NCI-H2171 treated with DMSO at 0.1 percent for 48 hours (cell line): ENCODE results near the gene CCDC92.
A peak's percentile ranks its signal among the peaks of the same experiment; 100 is the strongest.
"Not testable (repeated sequence)": the region's sequence is repeated elsewhere in the genome, so short reads cannot be mapped to it uniquely, and the experiment has no call there.

ENCODE experiments used
- DNase-seq: peaks from one replicate; lab custom pipeline; 2025; lab: John Stamatoyannopoulos, UW

Gene CCDC92

DNA sequence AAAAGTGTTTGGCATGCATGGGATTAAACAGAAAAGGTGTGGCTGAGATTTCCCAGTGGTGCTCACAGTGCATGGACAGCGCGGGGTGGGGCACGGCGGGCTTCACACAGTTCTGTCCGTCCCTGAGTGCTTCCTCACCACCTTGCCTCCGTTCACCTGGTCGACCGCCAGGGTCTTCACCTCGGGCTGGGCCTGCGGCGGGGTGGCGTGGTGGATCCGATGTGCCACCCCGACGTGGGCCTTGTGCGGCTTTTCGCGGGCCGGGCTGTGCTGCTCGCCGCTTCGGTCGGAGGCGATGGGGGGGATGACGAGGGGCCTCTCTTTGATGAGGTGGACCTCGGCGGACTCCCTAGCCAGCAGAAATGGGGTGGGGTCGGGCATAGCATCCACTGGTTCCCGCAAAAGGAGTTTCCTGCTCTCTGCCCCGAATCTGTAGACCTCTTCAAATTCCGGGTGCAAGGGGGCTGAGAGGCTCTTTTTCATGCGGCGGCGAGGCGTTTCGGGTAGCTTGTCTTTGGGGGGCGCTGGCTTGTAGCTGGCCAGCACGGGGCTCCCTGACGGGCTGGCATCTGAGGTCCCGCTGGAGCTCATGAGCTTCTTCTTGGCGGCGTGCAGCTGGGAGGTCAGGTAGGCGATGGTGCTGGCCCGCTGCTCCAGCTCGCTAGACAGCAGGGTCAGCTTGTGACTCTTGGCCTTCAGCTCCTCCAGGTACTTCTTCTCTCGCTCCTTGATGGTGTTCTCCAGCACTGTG lies 35.5 kb downstream of the CCDC92 start:
- no peak for DNase-seq

DNA sequence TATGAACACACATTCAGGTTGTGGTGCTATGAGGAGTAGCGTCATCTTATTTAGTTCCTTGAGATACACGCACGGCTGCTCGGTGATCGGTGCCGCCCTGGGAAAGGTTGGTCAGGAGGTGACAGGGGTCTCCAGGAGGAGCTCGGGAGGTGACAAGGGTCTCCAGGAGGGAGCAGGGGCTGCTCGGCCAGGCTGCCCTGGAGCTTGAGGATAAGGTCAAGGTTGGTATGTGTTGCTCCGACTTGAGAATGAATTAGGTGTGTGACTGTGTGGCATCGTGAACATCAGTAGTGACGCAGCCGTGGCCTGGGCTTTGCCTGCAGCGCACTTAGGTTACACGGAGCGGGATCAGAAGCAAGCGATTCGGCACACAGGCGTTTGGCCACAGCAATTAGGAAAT lies 36.2 kb downstream of the CCDC92 start:
- no peak for DNase-seq

DNA sequence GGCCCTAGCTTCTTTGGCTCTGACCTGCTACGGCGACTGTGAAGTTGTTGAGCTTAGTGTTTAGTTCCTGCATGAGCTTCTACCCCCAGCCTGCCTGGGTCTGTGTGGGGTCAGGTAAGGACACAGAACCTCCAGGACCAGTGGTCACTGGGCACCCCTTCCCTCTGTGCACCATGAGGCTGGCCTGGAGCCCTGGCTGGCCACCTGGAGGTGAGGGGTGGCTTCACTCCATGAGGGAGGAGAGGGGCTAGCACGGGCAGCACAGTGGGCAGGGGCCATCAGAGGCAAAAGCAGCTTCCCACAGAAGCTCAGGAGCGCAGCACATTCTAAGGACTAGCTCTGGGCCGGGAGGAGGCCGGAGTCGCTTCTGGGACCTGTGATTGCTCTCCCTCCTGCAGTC lies 36.7 kb downstream of the CCDC92 start:
- DNase-seq: no peak

DNA sequence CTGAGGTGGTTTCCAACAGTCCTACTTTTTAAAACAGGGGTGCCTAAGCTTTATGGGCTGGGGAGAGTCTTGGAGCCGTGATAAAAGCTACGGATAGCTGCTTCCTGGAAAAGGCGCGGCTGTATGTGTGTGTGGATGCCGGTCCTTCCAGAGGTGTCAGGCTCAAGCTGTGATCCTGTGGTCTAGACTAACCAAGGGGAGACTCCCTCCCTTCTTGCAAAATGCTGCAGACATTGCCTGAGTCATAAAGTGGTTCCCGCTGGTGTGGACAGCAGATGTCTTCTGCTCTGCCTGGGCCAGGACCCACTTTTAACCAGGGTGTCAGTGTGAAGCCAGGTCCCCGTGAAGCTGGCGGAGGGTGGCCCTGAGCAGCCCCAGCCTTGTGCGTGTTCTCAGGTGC lies 37.8 kb downstream of the CCDC92 start:
- DNase-seq: no peak

DNA sequence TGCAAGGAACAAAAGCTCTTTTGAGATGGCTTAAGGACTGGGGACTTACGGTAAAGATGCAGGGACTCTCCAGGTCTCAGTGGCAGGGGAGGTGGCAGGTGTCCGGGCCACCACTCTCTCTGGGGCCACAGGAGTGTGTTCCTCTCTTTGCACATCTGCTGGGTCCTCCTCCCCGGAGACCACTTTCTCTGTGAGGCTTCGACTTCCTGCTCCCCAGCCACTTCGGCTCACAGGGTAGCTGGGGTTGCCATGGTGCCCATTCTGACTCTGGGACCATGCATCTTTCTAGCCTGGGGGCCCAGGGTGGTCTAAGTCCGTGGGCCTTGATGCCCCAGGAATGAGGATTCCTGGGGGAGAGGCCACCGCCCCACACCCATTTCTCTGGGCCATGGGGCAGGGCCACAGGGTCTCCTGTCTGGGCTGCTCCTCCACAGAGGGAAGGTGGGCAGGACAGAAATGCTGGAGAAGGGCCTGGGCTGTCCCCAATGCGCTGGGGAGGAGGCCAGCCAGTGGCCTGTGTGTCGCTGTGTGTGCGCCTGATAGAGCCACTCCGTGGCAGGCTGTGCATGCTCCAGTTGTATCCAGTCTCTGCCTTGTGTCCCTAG lies 38.5 kb downstream of the CCDC92 start:
- no peak for DNase-seq

DNA sequence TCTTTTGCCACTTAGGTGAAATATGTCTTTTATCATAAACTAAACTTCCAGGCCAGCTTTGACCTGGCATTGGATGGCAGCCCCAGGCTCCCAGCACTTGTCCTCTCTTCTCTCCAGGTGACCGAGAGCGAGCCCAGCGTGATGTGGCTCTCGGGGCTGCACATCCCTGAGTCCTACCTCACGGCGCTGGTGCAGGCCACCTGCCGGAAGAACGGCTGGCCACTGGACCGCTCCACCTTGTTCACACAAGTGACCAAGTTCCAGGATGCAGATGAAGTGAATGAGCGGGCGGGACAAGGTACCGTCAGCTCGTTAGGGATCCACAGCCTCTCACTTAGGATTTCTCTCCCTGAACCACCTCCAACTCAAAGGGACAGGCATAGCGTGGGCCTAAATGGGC lies 39.4 kb downstream of the CCDC92 start:
- no peak for DNase-seq

DNA sequence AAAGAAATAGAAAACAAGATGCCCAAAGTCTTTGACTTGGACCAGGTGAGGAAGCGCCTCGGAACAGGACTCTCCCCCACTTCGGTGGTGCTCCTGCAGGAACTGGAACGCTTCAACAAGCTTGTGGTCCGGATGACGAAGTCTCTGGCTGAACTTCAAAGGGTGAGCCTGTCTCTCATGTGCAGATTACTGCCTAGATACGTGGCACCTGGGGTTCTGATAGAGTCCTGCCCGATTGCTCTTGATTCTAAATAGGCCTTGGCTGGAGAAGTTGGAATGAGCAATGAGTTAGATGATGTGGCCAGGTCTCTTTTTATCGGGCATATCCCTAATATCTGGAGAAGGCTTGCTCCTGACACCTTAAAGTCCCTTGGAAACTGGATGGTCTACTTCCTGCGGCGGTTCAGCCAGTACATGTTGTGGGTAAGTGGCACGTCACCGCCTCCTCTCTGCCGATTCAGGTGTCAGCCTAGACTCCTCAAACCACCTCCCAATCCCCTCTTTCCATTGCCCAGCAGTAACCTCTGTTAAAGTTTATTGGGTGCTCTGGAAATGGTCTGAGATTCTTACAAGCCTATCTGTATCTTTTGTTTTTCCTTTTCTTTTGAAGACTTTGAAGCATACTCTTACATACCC lies 40.8 kb downstream of the CCDC92 start:
- no peak for DNase-seq

DNA sequence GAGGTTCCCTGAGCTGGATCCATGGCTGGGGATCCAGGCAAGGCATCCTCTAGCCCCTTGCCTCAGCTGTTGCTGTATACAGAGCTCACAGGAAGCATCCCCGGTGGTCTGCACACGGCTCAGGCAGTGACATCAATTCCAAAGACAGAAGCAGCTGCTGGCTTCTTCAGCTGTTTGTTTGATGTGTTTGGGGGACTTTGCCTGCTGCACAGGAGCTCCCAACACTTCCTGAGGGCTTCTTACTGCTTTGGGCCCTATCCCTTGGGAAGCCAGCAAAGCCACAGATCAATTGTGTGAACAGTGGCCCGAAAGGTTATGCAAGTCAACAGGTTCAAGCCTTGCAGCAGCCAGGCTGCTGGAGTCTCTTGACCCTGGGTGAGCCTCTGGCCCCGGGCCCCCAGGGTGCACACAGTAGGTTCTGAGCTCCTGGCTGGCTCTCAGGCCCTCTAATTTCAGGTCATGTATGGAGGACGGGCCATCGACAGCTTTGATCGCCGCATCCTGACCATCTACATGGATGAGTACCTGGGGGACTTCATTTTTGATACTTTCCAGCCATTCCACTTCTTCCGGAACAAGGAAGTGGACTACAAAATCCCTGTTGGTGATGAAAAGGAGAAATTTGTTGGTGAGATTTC lies 42.6 kb downstream of the CCDC92 start:
- DNase-seq: no peak

DNA sequence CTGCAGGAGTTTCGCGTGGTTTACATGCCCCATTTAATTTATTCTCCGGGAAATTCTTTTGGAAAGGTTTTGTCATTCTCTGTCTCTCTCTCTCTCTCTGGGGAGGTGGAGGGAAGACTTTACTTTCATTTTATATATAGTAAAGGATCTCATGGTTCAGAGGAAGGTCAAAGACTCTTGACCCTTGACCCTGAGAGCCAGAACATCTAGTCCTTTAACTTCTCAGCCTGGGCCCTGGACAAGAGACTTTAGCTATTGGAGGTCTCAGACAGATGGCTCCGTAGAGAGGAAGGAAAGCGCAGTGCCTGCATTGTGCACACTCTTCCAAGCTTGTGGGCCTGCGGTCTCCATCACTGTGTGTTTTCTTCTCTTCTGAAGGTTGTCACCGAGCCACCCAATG lies 43.7 kb downstream of the CCDC92 start:
- no peak for DNase-seq

DNA sequence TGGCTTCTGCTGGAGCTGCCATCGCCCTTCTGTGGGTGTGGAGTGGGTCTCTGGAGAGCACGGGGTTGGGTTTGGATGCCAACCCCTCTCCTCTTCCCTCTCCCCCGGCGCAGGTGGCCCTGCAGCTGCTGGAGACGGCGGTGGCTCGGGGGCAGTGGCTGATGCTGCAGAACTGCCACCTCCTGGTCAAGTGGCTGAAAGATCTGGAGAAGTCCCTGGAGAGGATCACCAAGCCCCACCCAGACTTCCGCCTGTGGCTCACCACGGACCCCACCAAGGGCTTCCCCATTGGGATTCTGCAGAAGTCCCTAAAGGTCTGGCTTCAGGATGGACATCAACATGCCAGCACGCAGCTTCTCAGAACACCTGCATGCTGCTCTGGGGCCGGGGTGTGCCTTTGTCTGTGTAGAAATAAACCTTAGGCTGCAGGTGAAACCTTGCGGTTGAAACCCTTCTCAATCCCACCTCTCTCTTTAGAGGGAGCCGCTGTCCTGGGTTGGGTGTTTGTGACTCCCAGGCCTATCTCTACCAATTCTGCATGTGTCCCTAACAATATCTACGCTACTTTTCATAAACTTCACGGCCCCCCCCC lies 44.3 kb downstream of the CCDC92 start:
- no peak for DNase-seq

DNA sequence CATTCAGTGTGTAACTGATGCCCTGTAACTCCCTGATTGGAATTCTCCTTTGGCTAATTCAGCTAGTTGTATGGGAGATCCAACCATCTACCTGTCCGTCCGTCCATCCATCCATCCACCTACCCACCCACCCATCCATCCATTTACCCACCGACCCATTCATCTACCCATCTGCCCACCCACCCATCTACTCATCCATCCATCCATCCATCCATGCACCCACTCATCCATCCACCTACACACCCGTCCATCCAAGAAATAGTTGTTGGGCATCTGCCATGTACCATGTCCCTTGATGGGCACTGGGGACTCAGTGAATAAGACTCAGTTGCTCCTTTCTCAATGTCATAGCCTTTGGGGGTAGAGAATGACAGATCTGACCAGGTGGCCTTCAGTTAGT lies 48.1 kb downstream of the CCDC92 start:
- no peak for DNase-seq

DNA sequence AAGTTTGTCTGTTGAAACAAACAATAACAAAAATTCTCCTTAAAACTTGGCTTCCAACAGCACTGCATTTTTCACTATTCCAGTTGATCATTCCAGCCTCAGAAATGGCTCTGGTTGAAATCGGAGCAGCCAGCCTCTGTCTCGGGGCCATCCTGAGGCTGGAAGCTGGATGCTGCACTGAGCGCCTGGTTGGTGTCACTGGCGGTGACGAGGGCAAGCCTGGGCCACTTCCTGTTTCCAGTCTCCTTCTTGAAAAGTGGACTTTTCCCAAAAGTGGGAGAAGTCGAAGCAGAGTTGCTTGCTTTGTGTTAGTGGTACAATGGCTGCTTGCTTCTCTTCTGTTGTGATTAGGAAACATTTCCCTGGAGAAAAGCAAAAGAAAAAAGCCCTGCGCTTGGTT lies 48.7 kb downstream of the CCDC92 start:
- no peak for DNase-seq

DNA sequence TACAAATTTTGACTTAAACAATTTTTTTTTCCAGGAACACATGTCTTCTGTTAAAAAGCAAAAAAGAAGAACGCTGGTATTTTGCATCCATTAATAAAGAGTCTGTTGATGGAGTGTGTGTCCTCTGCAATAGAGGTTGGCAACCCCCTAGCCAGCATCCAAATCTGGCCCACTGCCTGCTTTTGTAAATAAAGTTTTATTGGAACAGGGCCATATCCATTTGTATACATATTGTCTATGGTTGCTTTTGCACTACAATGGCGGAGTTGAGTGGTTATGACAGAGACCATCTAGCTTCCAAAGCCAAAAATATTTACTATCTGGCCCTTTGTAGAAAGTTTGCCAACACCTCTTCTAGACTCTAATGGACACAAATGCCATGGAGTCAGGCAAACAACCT lies 49.6 kb downstream of the CCDC92 start:
- no peak for DNase-seq

DNA sequence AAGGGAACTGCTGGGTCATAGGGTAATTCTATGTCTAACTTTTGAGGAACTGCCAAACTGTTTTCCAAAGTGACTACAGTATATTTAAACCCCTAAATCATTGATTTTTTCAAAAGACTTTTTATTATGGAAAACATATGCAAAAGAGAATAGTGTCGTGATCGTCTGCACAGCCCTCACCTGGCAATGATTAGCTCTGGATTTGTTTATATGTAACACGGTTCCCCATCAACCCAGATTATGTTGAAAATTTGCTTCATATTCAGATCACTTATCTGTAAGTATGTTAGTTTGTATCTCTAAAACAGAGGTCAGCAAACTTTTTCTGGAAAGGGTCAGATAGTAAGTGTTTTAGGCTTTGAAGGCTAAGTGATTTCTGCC lies 52.7 kb downstream of the CCDC92 start:
- DNase-seq: no peak

DNA sequence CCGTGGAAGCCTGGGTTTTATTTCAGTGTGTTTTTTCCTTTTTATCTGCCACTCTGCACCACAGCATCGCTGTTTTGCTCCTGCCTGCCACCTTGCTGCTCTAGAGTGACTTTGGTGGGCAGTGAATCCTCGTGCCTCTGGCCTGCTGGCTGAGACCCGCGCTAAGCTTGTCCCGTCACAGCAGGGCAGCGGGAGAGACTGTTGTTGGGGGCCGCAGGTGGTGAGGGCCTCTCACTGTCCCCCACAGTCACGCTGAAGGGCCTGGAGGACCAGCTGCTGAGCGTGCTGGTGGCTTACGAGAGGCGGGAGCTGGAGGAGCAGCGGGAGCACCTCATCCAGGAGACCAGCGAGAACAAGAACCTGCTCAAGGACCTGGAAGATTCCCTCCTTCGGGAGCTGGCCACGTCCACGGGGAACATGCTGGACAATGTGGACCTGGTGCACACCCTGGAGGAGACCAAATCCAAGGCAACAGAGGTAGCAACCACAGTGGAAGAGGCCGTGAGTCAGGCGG lies 55.2 kb downstream of the CCDC92 start:
- DNase-seq: no peak

DNA sequence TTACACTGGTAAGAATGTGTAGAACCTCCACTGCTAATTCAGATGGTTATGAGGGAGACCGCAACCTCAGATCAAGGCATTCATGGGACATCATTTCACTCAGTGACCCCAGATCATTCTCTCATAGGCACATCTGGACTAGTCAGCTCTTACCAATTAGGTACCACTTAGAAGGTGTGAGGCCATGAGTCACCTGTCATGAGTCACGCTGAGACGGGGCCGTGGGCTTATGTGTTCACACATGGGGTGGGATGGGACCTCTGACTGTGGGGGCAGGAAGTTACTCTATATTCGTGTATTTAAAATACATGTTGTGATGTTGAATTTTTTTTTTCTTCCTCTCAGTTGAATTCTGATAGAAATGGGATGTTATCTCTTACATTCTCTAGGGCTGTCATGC lies 55.9 kb downstream of the CCDC92 start:
- no peak for DNase-seq

DNA sequence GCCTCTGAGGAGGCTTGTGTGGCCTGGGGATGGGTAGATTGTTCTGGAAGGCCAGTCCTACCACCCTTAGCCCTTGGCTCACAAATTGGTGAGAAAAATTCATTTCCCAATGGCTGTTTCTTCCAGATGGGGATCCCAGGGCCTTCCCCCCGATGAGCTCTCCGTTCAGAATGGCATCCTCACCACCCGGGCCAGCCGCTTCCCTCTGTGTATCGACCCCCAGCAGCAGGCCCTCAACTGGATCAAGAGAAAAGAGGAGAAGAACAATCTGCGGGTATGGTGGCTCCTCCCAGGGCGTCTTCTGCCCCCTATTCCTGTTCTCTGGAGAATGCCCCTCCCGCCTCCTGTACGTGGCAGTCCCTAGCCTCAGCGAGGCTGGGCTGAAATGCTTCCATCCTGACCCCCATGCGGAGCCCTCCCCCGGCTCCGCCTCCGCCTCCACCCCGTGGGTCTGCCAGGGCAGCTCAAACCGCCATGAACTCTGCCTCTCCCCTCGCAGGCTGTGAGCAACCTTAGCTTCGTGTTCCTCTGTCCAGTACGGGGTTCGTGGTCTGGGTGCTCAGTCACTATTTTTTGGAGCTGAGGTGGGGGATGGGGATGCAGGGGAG lies 57.8 kb downstream of the CCDC92 start:
- DNase-seq: no peak

DNA sequence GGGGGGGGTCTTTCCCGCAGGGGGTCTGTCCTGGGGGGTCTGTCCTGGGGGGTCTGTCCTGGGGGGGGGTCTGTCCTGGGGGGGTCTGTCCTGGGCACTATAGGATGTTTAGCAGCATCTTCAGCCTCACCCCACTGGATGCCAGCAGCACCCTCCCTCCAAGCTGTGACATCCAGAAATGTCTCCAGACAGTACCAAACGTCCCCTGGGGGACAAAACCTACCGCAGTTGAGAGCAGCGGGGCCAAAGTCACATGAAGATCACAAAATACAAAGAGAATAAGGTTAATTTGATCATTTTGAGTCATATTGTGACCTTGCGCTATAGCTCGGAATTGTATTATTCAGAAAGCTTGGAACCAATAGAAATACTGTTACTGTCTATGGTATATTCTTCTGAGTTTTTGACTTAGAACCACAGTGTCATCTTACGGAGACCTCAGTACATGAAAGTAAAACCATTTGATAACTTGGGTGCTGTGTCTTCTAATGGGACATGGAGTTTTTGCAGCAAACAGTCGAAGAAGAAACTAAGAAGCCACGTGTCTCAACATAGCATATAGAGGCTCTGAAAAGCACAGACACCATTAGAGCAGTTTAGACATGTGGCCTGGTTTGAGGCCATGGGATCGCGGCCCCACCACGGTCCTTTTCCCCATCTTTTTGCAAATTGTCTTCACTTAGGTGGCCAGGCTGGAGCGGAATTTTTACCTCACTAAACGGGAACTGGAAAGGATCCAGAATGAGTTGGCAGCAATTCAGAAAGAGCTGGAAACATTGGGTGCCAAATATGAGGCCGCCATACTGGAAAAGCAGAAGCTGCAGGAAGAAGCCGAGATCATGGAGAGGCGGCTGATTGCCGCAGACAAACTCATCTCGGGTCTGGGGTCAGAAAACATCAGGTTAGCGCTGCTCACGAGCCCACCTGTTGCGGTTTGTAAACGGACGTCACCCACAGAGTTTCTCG lies 59.9 kb downstream of the CCDC92 start:
- DNase-seq: peak; percentile 37

DNA sequence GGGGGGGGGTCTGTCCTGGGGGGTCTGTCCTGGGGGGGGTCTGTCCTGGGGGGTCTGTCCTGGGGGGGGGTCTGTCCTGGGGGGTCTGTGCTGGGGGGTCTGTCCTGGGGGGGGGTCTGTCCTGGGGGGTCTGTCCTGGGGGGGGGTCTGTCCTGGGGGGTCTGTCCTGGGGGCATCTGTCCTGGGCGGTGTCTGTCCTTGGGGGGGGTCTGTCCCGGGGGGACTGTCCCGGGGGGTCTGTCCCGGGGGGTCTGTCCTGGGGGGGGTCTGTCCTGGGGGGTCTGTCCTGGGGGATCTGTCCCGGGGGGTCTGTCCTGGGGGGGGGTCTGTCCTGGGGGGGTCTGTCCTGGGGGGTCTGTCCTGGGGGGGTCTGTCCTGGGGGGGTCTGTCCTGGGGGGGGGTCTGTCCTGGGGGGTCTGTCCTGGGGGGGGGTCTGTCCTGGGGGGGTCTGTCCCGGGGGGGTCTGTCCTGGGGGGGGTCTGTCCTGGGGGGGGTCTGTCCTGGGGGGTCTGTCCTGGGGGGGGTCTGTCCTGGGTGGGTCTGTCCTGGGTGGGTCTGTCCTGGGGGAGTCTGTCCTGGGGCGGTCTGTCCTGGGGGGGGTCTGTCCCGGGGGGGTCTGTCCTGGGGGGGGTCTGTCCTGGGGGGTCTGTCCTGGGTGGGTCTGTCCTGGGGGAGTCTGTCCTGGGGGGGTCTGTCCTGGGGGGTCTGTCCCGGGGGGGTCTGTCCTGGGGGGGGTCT lies 60.8 kb downstream of the CCDC92 start:
- DNase-seq: not testable (repeated sequence)

DNA sequence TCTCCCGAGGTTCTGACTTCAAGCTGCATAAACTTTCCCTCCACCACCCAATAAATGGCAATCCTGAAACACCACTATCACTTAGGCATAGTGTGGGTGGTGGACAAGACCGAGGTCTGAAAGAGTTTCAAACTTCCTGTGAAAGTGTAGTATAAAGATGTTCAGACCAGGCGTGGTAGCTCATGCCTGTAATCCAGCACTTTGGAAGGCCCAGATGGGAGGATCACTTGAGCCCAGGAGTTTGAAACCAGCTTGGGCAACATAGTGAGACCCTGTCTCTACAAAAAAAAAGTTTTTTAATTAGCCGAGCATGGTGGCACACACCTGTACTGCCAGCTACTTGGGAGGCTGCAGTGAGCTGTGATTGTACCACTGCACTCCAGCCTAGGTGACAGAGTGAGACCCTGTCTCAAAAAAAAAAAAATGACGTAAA lies 61.9 kb downstream of the CCDC92 start:
- DNase-seq: peak; percentile 21
